GM21381 (cell line): ENCODE results near the gene KLRF1.
"Not testable (repeated sequence)": the region's sequence is repeated elsewhere in the genome, so short reads cannot be mapped to it uniquely, and the experiment has no call there.

Experiments used
- ATAC-seq: cut with Tn5 transposase; IDR thresholded peaks from one replicate; pipeline ENCODE4 v1.9.1; 2021; ENCODE audit warnings: mild to moderate bottlenecking, moderate library complexity; ENCODE audit not compliant: unreplicated experiment

KLRF1 gene

GRCh38 chr12:9868951-9869306 lies 41.6 kb downstream of the KLRF1 start:
- ATAC-seq = no peak

DNA sequence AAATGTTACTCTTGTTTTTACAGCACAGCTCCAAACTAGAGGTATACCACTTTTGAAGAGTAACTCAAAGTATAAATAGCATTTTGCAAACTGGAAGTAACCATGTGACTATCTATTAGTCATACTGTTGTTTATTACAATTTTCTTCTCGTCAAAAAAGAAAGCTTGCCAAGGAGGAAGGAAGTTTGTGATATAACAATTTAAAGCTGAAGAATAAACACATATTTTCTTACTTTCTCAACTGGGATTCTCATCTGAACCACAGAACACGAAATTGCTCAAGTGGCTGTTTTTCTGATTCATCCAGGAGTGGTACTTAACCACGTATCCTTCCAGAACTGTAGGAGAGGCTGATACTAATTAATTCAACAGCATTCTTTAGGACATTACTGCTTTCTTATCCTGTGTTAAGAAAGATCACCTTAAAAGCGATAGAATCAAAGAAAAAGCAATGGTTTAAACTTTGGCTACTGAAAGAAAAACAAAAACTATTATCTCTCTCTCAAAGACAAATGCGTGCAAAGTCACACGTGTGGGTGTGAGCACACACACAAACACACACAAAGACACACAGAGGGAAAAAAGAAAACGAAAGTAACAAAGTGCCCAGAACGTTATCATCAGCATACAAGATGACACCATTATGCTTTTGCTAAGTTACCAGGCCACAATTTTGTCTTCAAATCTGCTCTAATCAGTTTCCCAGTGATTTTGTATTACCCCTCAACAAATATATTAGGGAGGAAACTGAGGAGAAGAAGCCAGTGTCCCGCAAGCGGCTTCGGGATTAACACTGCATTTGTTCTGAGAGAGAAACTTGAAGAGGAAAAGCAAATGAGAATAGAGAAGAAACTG lies 42.3 kb downstream of the KLRF1 start, which contains the start of gene CLEC2B:
Gene CLEC2B, minus strand, starts transcription at position 48 of the 855 bp plus-strand sequence.
- peak; percentile 57 for ATAC-seq

GRCh38 chr12:9870286-9870866 lies 43.1 kb downstream of the KLRF1 start:
- no peak for ATAC-seq

GRCh38 chr12:9872162-9872561 lies 44.9 kb downstream of the KLRF1 start:
- ATAC-seq = no peak

DNA sequence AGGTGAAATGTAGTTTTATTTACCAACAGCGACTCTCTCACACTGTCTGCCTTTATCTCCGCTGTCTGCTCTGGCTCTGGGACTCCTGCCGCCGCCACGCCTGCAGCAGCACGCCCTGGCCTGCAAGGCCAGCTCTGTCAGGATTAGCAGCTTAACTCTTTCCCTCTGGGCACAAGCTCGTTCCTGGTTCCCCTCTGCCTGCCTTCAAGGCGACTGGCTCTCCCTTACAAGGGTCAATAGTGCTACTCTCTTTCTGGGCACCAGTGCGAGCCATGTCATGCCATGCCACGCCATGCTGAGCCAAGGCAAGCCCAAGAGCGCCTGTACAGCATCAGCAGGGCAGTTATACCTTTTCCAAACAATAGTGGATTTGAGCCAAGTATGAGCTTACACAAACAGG lies 45.5 kb downstream of the KLRF1 start:
- no peak for ATAC-seq

DNA sequence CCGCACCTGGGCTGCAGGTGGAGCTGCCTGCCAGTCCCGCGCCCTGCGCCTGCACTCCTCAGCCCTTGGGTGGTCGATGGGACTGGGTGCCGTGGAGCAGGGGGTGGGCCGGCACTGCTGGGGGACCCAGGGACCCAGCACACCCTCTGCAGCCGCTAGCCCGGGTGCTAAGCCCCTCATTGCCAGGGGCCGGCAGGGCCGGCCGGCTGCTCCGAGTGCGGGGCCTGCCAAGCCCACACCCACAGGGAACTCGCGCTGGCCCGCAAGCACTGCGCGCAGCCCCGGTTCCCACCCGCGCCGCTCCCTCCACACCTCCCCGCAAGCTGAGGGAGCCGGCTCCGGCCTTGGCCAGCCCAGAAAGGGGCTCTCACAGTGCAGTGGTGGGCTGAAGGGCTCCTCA lies 48.8 kb downstream of the KLRF1 start:
- ATAC-seq = not testable (repeated sequence)

GRCh38 chr12:9880532-9881078 lies 53.3 kb downstream of the KLRF1 start:
- ATAC-seq = no peak

GRCh38 chr12:9881246-9881645 lies 54.0 kb downstream of the KLRF1 start, which contains the start of gene KLRF2:
KLRF2 (plus strand) TSS chr12:9881489; CDS start chr12:9881596, 107 bp downstream.
- no peak for ATAC-seq

DNA sequence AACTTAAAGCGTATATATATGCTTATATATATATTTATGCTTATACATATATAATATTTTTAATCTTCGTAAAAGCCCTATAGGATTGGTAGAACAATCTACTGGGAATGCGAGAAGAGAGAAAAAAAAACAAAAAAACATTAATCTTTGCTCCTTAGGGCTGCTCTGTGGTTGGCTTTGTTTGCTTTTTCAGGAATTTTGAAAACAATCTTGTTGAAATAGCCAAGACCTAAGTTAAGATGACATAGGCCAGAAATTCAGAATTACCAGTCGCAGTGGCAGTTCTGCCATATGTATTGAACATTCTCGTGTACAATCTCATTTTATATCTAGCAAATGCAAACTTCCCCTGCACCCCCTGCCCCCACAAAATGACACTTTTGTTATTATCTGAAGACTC lies 54.7 kb downstream of the KLRF1 start:
- ATAC-seq = no peak

GRCh38 chr12:9883175-9883574 lies 55.9 kb downstream of the KLRF1 start:
- no peak for ATAC-seq

DNA sequence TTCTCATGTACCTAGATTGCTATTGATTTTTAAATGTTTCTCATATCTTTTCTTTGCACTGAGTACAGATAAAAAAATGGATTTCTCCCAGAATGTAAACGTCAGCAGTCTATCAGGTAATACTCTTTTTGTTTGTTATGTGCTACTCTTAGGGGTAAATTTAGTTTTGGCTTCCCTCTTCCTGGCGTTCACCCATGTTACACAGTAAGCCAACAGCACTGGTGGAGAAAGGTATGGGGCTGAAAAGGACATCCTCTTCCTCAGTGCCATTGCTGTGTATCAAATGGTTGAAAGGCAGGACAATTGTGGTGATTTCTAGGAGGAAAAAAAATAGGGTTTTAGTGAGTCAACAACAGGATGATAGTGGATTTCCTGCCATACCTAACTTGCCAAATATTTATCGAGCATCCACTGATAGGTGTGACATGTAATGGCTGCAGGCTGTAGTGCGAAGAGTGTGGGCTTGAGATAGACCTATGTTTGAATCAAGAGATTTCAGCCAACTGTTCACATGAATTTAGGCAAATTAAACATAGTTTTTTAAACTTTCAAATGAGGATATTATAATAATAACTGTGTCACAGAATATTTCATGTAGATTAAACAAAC lies 61.5 kb downstream of the KLRF1 start:
- no peak for ATAC-seq
